Panc1 (cell line): Measurements from ENCODE around the gene SLC7A9.

ENCODE experiments used
- CTCF ChIP-seq: fragments of 450-650 bp; IDR thresholded peaks from 2 replicates; pipeline ENCODE4 v1.5.1; 2017; ENCODE audit warnings: mild to moderate bottlenecking
- POLR2AphosphoS5 ChIP-seq: IDR thresholded peaks from 2 replicates; pipeline ENCODE4 v1.6.1; 2012; ENCODE audit warnings: mild to moderate bottlenecking, low read depth, low read length, moderate library complexity

DNA sequence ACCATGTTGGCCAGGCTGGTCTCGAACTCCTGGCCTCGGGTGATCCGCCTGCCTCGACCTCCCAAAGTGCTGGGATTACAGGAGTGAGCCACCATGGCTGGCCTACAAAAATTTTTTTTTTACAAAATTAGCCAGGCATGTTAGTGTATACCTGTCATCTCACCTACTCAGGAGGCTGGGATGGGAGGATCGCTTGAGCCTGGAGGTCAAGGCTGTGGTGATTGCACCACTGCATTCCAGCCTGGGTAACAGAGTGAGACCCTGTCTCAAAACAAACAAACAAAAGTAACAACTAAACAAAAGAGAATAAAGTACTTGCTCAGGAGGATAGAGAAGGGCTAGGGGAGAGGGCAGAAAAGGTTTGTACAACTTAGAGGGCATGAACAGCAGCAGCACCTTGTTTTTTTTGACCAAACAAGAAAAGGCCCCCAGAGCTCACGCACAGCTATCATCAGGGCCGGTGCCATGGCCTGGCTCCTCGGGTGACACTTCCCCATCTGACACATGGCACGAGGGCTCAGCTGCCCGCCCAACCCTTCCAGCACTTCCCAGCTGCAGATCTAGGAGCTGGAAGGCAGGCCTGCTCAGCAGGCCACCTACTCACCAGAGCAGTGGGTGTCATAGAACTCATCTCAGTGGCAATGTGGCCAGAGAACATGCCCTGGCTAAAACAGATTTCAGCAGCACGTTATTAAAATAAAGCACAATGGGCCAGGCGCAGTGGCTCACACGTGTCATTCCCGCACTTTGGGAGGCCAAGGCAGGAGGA, 8.6 kb upstream of the SLC7A9 start:
- TF ChIP-seq CTCF (no peak), POLR2AphosphoS5 (no peak)
